OCI-LY3 (cell line): ENCODE results near the gene GSG1L.

Experiments
- H2AFZ ChIP-seq: fragments of 200-600, 300-600 bp; shearing (Covaris generic); 2 replicates; pipeline ENCODE4 v1.6.0; 2014; ENCODE audit warnings: antibody characterized with exemption, low read depth, low read length
- H3K27ac ChIP-seq: fragments of 200-600, 300-600 bp; sonication (generic); 2 replicates; pipeline ENCODE4 v1.5.1; 2014; ENCODE audit warnings: mild to moderate bottlenecking, low read length, moderate library complexity, mixed read lengths
- H3K27me3 ChIP-seq: fragments of 200-600, 300-600 bp; sonication (generic); 2 replicates; pipeline ENCODE4 v1.6.1; 2014; ENCODE audit warnings: low read depth, low read length, mixed read lengths
- H3K36me3 ChIP-seq: fragments of 200-600, 300-600 bp; sonication (generic); replicated peaks from 2 replicates; pipeline ENCODE3; 2014; ENCODE audit warnings: low read depth, low read length, mixed read lengths
- H3K4me1 ChIP-seq: fragments of 300-600, 200-600 bp; sonication (generic); 2 replicates; pipeline ENCODE4 v1.6.1; 2014; ENCODE audit warnings: low read length, mixed read lengths
- H3K4me2 ChIP-seq: fragments of 200-600, 300-600 bp; sonication (generic); 2 replicates; pipeline ENCODE4 v1.6.1; 2014; ENCODE audit warnings: low read length, mixed read lengths
- H3K4me3 ChIP-seq: fragments of 300-600, 200-600 bp; sonication (generic); 2 replicates; pipeline ENCODE4 v1.5.1; 2014; ENCODE audit warnings: antibody characterized with exemption, mild to moderate bottlenecking, low read length, moderate library complexity
- H3K79me2 ChIP-seq: fragments of 300-600, 200-600 bp; shearing (Covaris generic); 2 replicates; pipeline ENCODE4 v1.6.1; 2014; ENCODE audit warnings: mild to moderate bottlenecking, low read length, mixed read lengths
- H3K9ac ChIP-seq: fragments of 300-600, 200-600 bp; shearing (Covaris generic); 2 replicates; pipeline ENCODE4 v1.6.0; 2014; ENCODE audit warnings: mild to moderate bottlenecking, low read length, moderate library complexity
- H3K9me3 ChIP-seq: fragments of 200-600, 300-600 bp; shearing (Covaris generic); 2 replicates; pipeline ENCODE4 v1.6.1; 2014; ENCODE audit warnings: low read length, mixed read lengths; ENCODE audit not compliant: insufficient read depth
- H4K20me1 ChIP-seq: fragments of 200-600, 300-600 bp; sonication (generic); 2 replicates; pipeline ENCODE4 v1.6.1; 2016; ENCODE audit warnings: low read length, mixed read lengths; ENCODE audit not compliant: insufficient read depth
- CTCF ChIP-seq: fragments of 200-600, 300-600 bp; sonication (generic); IDR thresholded peaks from 2 replicates; pipeline ENCODE4 v1.5.1; 2014; ENCODE audit warnings: antibody characterized with exemption, low read length, low read depth
- EZH2phosphoT487 ChIP-seq: fragments of 200-600 bp; shearing (Covaris generic); IDR thresholded peaks from 2 replicates; pipeline ENCODE4 v1.6.1; 2018; ENCODE audit warnings: antibody characterized with exemption, mixed run types, low read depth

The GSG1L gene

GRCh38 chr16:27754788-27755690 lies 308.5 kb downstream of the GSG1L start:
- Histone ChIP-seq H3K36me3 (no peaks in the 10 kb centered on the region), H3K27ac (no peak overlapping the region), H3K79me2 (no peaks in the 10 kb centered on the region), H3K27me3 (no peaks in the 10 kb centered on the region), H3K4me1 (no peaks in the 10 kb centered on the region), H3K4me3 (no peak overlapping the region), H3K9ac (no peak overlapping the region), H2AFZ (no peak overlapping the region), H3K4me2 (no peak overlapping the region), H4K20me1 (no peaks in the 10 kb centered on the region), H3K9me3 (no peaks in the 10 kb centered on the region)
- TF ChIP-seq CTCF (no peak), EZH2phosphoT487 (no peak)

- H3K79me2 ChIP-seq: no peaks in the 10 kb centered on the region
- TF ChIP-seq CTCF (no peak), EZH2phosphoT487 (no peak)
- no peak overlapping the region for H3K4me2 ChIP-seq
- no peak overlapping the region for H3K4me3 ChIP-seq
- H4K20me1 ChIP-seq: no peaks in the 10 kb centered on the region
- H3K27ac ChIP-seq: no peak overlapping the region
- no peak overlapping the region for H2AFZ ChIP-seq
- H3K9me3 ChIP-seq: no peaks in the 10 kb centered on the region
- H3K9ac ChIP-seq: no peak overlapping the region
- no peaks in the 10 kb centered on the region for H3K4me1 ChIP-seq
- H3K36me3 ChIP-seq: no peaks in the 10 kb centered on the region
- H3K27me3 ChIP-seq: no peaks in the 10 kb centered on the region
These were observed 310.0 kb downstream of the GSG1L start for GRCh38 chr16:27753563-27753962.

- Histone ChIP-seq H3K9ac (no peak overlapping the region), H3K27me3 (no peaks in the 10 kb centered on the region), H3K36me3 (no peaks in the 10 kb centered on the region), H3K79me2 (no peaks in the 10 kb centered on the region), H3K4me3 (no peak overlapping the region), H4K20me1 (no peaks in the 10 kb centered on the region), H3K4me2 (no peak overlapping the region), H3K4me1 (no peaks in the 10 kb centered on the region), H3K9me3 (no peaks in the 10 kb centered on the region), H3K27ac (no peak overlapping the region), H2AFZ (no peak overlapping the region)
- TF ChIP-seq EZH2phosphoT487 (no peak), CTCF (no peak)
These were observed 311.3 kb downstream of the GSG1L start for GRCh38 chr16:27752241-27752640.

GRCh38 chr16:27751676-27752075 lies 311.8 kb downstream of the GSG1L start:
- Histone ChIP-seq H3K36me3 (no peaks in the 10 kb centered on the region), H4K20me1 (no peaks in the 10 kb centered on the region), H3K27me3 (no peaks in the 10 kb centered on the region), H3K79me2 (no peaks in the 10 kb centered on the region), H3K4me2 (no peak overlapping the region), H3K4me3 (no peak overlapping the region), H3K27ac (no peak overlapping the region), H3K4me1 (no peaks in the 10 kb centered on the region), H3K9ac (no peak overlapping the region), H2AFZ (no peak overlapping the region), H3K9me3 (no peaks in the 10 kb centered on the region)
- TF ChIP-seq EZH2phosphoT487 (no peak), CTCF (no peak)
